Brain microvascular endothelial cell (primary cell): ENCODE results near the gene FOXL1.

Experiments
- DNase-seq: peaks from one replicate; pipeline ENCODE4 v3.0.0-alpha.2; 2020
- H3K27ac ChIP-seq: fragments of 250-450 bp; sonication (Bioruptor Pico); 2 replicates; pipeline ENCODE4 v1.5.1; 2020; ENCODE audit warnings: mild to moderate bottlenecking, moderate library complexity
- H3K27me3 ChIP-seq: fragments of 250-450 bp; sonication (Bioruptor Pico); replicated peaks from 2 replicates; pipeline ENCODE4 v1.5.1; 2020; ENCODE audit warnings: mild to moderate bottlenecking
- H3K36me3 ChIP-seq: fragments of 250-450 bp; sonication (Bioruptor Pico); replicated peaks from 2 replicates; pipeline ENCODE4 v1.5.1; 2020; ENCODE audit warnings: mild to moderate bottlenecking
- H3K4me3 ChIP-seq: 2 replicates; pipeline ENCODE4 v1.5.1; 2011; ENCODE audit warnings: low read depth, mild to moderate bottlenecking, control low read depth, low read length, moderate library complexity
- CTCF ChIP-seq: IDR thresholded peaks from 2 replicates; pipeline ENCODE4 v1.5.1; 2011; ENCODE audit warnings: low read depth, mild to moderate bottlenecking, moderate library complexity, low read length, control low read depth, inconsistent platforms; ENCODE audit errors: missing control alignments
- in situ Hi-C: cut with HindIII; loops from 2 replicates; pipeline ENCODE4 v1.10.0; 2017; ENCODE audit warnings: low sequenced_read_pairs, low pct_ligation_motif_present

Gene FOXL1

GRCh38 chr16:86549893-86550190, 28.5 kb upstream of the FOXL1 start:
- in situ Hi-C loops: loop anchor here (25.0 kb wide), 1 partner anchor 737 kb away; no protein-coding TSS in a partner anchor
- H3K27ac ChIP-seq: no peak overlapping the region
- DNase-seq: no peak
- no peaks in the 10 kb centered on the region for H3K27me3 ChIP-seq
- TF ChIP-seq CTCF: no peak
- H3K36me3 ChIP-seq: peaks cover 6% of the 10 kb centered on the region
- H3K4me3 ChIP-seq: no peak overlapping the region

GRCh38 chr16:86550281-86550680, 28.1 kb upstream of the FOXL1 start:
- peaks cover 6% of the 10 kb centered on the region for H3K36me3 ChIP-seq
- H3K27me3 ChIP-seq: no peaks in the 10 kb centered on the region
- in situ Hi-C loops: loop anchor here (25.0 kb wide), 1 partner anchor 737 kb away; no protein-coding TSS in a partner anchor
- no peak overlapping the region for H3K27ac ChIP-seq
- no peak overlapping the region for H3K4me3 ChIP-seq
- TF ChIP-seq CTCF: no peak
- no peak for DNase-seq

DNA sequence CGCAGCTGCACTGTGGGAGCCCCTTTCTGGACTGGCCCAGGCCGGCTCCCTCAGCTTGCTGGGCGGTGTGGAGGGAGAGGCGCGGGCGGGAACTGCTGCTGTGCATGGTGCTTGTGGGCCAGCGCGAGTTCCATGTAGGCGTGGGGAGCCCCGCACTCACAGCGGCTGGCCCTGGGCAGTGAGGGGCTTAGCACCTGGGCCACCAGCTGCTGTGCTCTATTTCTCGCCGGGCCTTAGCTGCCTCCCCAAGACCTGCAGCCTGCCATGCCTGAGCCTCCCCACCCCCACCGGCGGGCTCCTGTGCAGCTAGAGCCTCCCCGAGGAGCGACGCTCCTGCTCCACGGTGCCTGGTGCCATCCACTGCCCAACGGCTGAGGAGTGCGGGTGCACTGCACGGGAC, 25.0 kb upstream of the FOXL1 start:
- H3K27me3 ChIP-seq: no peaks in the 10 kb centered on the region
- TF ChIP-seq CTCF: no peak
- no peak overlapping the region for H3K27ac ChIP-seq
- no peak overlapping the region for H3K4me3 ChIP-seq
- in situ Hi-C loops: loop anchor here (25.0 kb wide), 1 partner anchor 734 kb away; no protein-coding TSS in a partner anchor
- DNase-seq: no peak
- H3K36me3 ChIP-seq: no peaks in the 10 kb centered on the region

GRCh38 chr16:86554599-86554916, 23.8 kb upstream of the FOXL1 start:
- Histone ChIP-seq H3K36me3 (no peaks in the 10 kb centered on the region), H3K27ac (peak overlapping the region; percentile 70), H3K27me3 (no peaks in the 10 kb centered on the region), H3K4me3 (peak overlapping the region; percentile 96)
- TF ChIP-seq CTCF: no peak
- in situ Hi-C loops: loop anchor here (25.0 kb wide), 1 partner anchor 733 kb away; no protein-coding TSS in a partner anchor
- DNase-seq: no peak

DNA sequence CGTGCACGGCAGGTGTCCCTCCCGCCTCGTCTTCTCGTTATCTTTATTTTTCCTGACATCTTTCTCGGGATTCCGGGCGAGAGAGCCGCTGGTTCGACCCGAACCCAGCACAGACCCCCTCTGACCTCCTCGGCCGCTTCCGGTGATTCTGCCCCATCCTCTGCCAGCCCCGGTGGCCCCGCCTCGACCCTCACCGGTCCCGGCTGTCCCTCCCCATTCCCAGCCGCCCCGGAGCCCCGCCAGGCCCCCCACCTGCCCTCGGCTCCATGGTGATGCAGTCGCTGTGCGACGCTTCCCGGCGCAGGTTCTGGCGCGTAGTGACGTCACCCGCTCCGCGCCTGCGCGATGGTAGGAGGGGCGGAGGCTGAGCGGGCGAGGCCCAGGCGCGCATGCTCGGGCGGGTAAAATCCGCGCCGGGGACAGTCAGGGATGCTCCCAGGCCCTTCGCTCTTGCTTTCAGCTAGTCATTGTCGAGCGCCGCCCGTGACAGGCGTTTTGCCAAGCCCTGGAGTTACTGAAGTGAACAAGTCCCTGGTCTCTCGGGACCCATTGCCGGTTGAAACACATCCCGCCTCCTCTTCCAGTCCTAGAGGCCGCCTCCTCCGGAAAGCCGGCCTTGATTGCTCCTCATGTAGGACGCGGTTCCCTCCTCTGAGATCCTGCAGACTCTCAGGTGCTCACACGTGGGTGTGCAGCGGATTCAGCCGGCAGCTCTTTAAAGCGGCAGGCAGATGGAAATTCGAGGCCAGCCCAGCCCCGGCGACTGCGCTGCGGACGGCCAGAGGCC, 23.2 kb upstream of the FOXL1 start, which contains the start of gene MTHFSD:
Gene MTHFSD (minus strand): TSS at position 319 of the 787 bp plus-strand sequence. CDS start 51 bp downstream, at position 268.
- no peak for TF ChIP-seq CTCF
- peak; percentile 84 for DNase-seq
- peak within 1 kb of the TSS; percentile 70 for H3K27ac ChIP-seq
- no peaks in the 10 kb centered on the region for H3K36me3 ChIP-seq
- in situ Hi-C loops: loop anchor here (25.0 kb wide), 1 partner anchor 732 kb away; no protein-coding TSS in a partner anchor
- H3K27me3 ChIP-seq: no peaks in the 10 kb centered on the region
- H3K4me3 ChIP-seq: peak within 1 kb of the TSS; percentile 96
